Cerebellar cortex (tissue), 1 donor: ENCODE measurements around the gene KBTBD4.
A peak's percentile ranks its signal among the peaks of the same experiment; 100 is the strongest.
"Not testable (repeated sequence)": the region's sequence is repeated elsewhere in the genome, so short reads cannot be mapped to it uniquely, and the experiment has no call there.

Experiments
- DNase-seq: peaks from one replicate; pipeline ENCODE4 v3.0.0-alpha.2; 2015; ENCODE audit warnings: low spot score

KBTBD4 gene

GRCh38 chr11:47526032-47526431 is 52.7 kb downstream of the KBTBD4 start:
- DNase-seq = not testable (repeated sequence)

- DNase-seq = peak; percentile 96
Measured at GRCh38 chr11:47524291-47524874, 54.4 kb downstream of the KBTBD4 start.

GRCh38 chr11:47523490-47524225 is 55.1 kb downstream of the KBTBD4 start:
- DNase-seq = no peak
